ENCODE measurements around the gene SSR3. TPM values are rescaled to one million over a fixed set of nuclear protein-coding genes. Genes with fewer than 3 reads are reported as not detected.

Gene SSR3
- total and polyA plus RNA-seq, 3 donors from 2014 or later = 85.0 to 204 (median 108) TPM

- Histone ChIP-seq H3K4me1 (peaks cover 8% of the 10 kb centered on the region), H3K27ac (no peak overlapping the region), H3K36me3 (ENCODE audit: low read depth, missing control alignments) (no peaks in the 10 kb centered on the region), H3K27me3 (no peaks in the 10 kb centered on the region), H3K4me3 (no peak overlapping the region), H3K9me3 (no peaks in the 10 kb centered on the region)
- no peak for DNase-seq
- 91 to 97% methylated on average over 4 of the region's 4 CpGs for WGBS, 2 donors
- no peak for TF ChIP-seq POLR2A (IDR thresholded peaks at IDR 0.05)
- TF ChIP-seq, protein P1, sequence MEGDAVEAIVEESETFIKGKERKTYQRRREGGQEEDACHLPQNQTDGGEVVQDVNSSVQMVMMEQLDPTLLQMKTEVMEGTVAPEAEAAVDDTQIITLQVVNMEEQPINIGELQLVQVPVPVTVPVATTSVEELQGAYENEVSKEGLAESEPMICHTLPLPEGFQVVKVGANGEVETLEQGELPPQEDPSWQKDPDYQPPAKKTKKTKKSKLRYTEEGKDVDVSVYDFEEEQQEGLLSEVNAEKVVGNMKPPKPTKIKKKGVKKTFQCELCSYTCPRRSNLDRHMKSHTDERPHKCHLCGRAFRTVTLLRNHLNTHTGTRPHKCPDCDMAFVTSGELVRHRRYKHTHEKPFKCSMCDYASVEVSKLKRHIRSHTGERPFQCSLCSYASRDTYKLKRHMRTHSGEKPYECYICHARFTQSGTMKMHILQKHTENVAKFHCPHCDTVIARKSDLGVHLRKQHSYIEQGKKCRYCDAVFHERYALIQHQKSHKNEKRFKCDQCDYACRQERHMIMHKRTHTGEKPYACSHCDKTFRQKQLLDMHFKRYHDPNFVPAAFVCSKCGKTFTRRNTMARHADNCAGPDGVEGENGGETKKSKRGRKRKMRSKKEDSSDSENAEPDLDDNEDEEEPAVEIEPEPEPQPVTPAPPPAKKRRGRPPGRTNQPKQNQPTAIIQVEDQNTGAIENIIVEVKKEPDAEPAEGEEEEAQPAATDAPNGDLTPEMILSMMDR (IDR thresholded peaks at IDR 0.05) = no peak
- intact Hi-C loops (cut with DNase I; ENCODE audit: low total_unique reads) = no loop called here
Observed at GRCh38 chr3:156582532-156583183, 27.7 kb upstream of the SSR3 start.

- intact Hi-C loops (cut with DNase I; ENCODE audit: low total_unique reads) = no loop called here
- H3K4me3 ChIP-seq = no peak overlapping the region
- no peaks in the 10 kb centered on the region for H3K36me3 ChIP-seq (ENCODE audit: low read depth, missing control alignments)
- no peaks in the 10 kb centered on the region for H3K27me3 ChIP-seq
- H3K4me1 ChIP-seq = peaks cover 4% of the 10 kb centered on the region
- no peak for DNase-seq
- TF ChIP-seq, protein P1 (IDR thresholded peaks at IDR 0.05) = no peak
- TF ChIP-seq POLR2A (IDR thresholded peaks at IDR 0.05) = no peak
- no peak overlapping the region for H3K27ac ChIP-seq
- no peaks in the 10 kb centered on the region for H3K9me3 ChIP-seq
Observed at GRCh38 chr3:156581954-156582353, 27.0 kb upstream of the SSR3 start.

GRCh38 chr3:156581033-156581432 is 26.1 kb upstream of the SSR3 start:
- Histone ChIP-seq H3K4me1 (no peaks in the 10 kb centered on the region), H3K27me3 (no peaks in the 10 kb centered on the region), H3K27ac (no peak overlapping the region), H3K36me3 (ENCODE audit: low read depth, missing control alignments) (no peaks in the 10 kb centered on the region), H3K4me3 (no peak overlapping the region), H3K9me3 (no peaks in the 10 kb centered on the region)
- intact Hi-C loops (cut with DNase I; ENCODE audit: low total_unique reads) = no loop called here
- no peak for DNase-seq
- TF ChIP-seq POLR2A (IDR thresholded peaks at IDR 0.05) = no peak
- TF ChIP-seq, protein P1 (IDR thresholded peaks at IDR 0.05) = no peak
- WGBS, 2 donors = 91 to 92% methylated on average over 4 of the region's 4 CpGs

DNA sequence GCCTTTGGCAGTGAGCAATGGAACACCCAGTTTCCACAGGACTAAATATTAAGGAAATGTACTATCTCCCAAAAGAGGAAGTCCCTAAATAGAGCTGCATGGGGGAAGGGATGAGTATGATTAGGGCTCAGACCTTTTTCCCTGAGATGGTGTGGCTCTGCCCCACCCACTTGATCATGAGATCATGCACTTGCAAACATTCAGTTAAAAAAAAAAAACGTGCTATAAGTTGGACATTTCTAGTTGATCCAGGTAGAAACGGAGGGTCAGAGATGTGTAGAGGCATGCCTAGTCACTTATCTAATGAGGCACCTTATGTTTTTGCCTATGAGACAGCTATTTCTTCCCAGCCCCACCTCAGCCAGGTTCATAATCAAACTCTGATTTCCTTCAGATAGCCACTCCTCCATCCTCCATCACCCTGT is 24.5 kb upstream of the SSR3 start:
- intact Hi-C loops (cut with DNase I; ENCODE audit: low total_unique reads) = no loop called here
- no peaks in the 10 kb centered on the region for H3K36me3 ChIP-seq (ENCODE audit: low read depth, missing control alignments)
- no peaks in the 10 kb centered on the region for H3K9me3 ChIP-seq
- H3K27me3 ChIP-seq = no peaks in the 10 kb centered on the region
- no peak overlapping the region for H3K4me3 ChIP-seq
- H3K4me1 ChIP-seq = no peaks in the 10 kb centered on the region
- H3K27ac ChIP-seq = no peak overlapping the region
- no peak for TF ChIP-seq POLR2A (IDR thresholded peaks at IDR 0.05)
- TF ChIP-seq, protein P1 (IDR thresholded peaks at IDR 0.05) = no peak
- WGBS, 2 donors = 66 to 74% methylated on average over 2 of the region's 2 CpGs
- no peak for DNase-seq

DNA sequence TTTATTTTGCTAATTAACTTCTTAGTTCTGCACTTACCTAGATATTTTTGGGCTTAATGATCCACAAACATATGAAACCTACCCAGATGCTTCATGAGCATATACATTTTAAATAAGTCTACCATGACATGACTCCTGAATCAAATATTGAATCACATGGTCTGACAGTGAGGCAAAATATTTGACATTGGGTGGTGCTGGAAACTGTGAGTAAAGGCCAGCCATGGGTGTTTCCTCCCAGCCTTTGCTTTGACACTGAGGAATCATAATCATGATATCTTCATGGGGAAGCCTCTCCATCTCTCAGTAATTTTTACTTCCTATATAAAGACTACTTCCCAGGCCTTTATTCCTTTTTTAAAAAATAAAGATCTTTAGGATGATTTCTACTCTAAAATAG is 22.8 kb upstream of the SSR3 start:
- no peaks in the 10 kb centered on the region for H3K36me3 ChIP-seq (ENCODE audit: low read depth, missing control alignments)
- intact Hi-C loops (cut with DNase I; ENCODE audit: low total_unique reads) = no loop called here
- DNase-seq = no peak

More for the DNA sequence above, 22.8 kb upstream of the SSR3 start:
- no peaks in the 10 kb centered on the region for H3K27me3 ChIP-seq
- H3K27ac ChIP-seq = no peak overlapping the region
- H3K4me3 ChIP-seq = no peak overlapping the region
- TF ChIP-seq, protein P1 (IDR thresholded peaks at IDR 0.05) = no peak
- no peaks in the 10 kb centered on the region for H3K4me1 ChIP-seq
- H3K9me3 ChIP-seq = no peaks in the 10 kb centered on the region

Measured in testis (tissue), 3 donors.